Cardiac muscle cell (in vitro differentiated cells and primary cell): ENCODE measurements around the gene NOS1. TPM values are rescaled to one million over a fixed set of nuclear protein-coding genes. Genes with fewer than 3 reads are reported as not detected.

Experiments
- DNase-seq, 2 donors: peaks; one replicate each; pipeline versions ENCODE4 v3.0.0 to v3.0.0-alpha.2; 2010 to 2017; ENCODE audit warnings: low read depth in 1 of 2, low spot score in 1 of 2
- H3K27ac ChIP-seq: fragments of 200-600 bp; sonication (generic); 2 replicates; pipeline ENCODE4 v1.5.1; 2016
- H3K27me3 ChIP-seq: fragments of 200-600 bp; sonication (generic); 2 replicates; pipeline ENCODE4 v1.6.0; 2016; ENCODE audit warnings: control low read depth
- H3K36me3 ChIP-seq: fragments of 200-600 bp; sonication (generic); 2 replicates; pipeline ENCODE4 v1.5.1; 2016; ENCODE audit warnings: control low read depth
- H3K4me1 ChIP-seq: fragments of 200-600 bp; sonication (generic); 2 replicates; pipeline ENCODE4 v1.8.1; 2017; ENCODE audit warnings: low read depth, mild to moderate bottlenecking, mixed run types
- H3K4me3 ChIP-seq: fragments of 200-600 bp; sonication (generic); 2 replicates; pipeline ENCODE4 v1.5.1; 2016; ENCODE audit warnings: mild to moderate bottlenecking
- H3K9me3 ChIP-seq: fragments of 200-600 bp; sonication (generic); 2 replicates; pipeline ENCODE4 v1.5.1; 2017; ENCODE audit warnings: low read depth, mild to moderate bottlenecking, control low read depth
- CTCF ChIP-seq: IDR thresholded peaks from 2 replicates; pipeline ENCODE4 v1.5.1; 2012; ENCODE audit warnings: low read depth, mild to moderate bottlenecking, low read length
- polyA plus RNA-seq: library from polyadenylated mRNA; unstranded; fragments of >200 nt; fragmentation: Nextera tagmentation; extraction: Ambion mirVana; gene quantifications from 2 replicates; pipeline ENCODE4 v1.2.1, GENCODE V29; 2016
- total RNA-seq: library from RNA; depleted of rRNA; stranded (reverse); fragments of >200 nt; gene quantifications from 2 replicates; pipeline ENCODE4 v1.2.3, GENCODE V29; 2016

The NOS1 gene
- total and polyA plus RNA-seq, 2 experiments from 2014 or later, result not detected

- no peak overlapping the region for H3K27ac ChIP-seq
- H3K4me1 ChIP-seq, result no peaks in the 10 kb centered on the region
- no peaks in the 10 kb centered on the region for H3K36me3 ChIP-seq
- H3K27me3 ChIP-seq, result peaks cover 100% of the 10 kb centered on the region
- H3K9me3 ChIP-seq, result no peaks in the 10 kb centered on the region
- TF ChIP-seq CTCF, result no peak
- no peak for DNase-seq
- no peak overlapping the region for H3K4me3 ChIP-seq
Measured at GRCh38 chr12:117359029-117359845, 2.2 kb downstream of the NOS1 start.

- Histone ChIP-seq H3K4me3 (no peak overlapping the region), H3K9me3 (no peaks in the 10 kb centered on the region), H3K27me3 (peaks cover 78% of the 10 kb centered on the region), H3K27ac (no peak overlapping the region), H3K36me3 (no peaks in the 10 kb centered on the region), H3K4me1 (no peaks in the 10 kb centered on the region)
- DNase-seq, result no peak
- no peak for TF ChIP-seq CTCF
Measured at GRCh38 chr12:117356048-117356447, 5.4 kb downstream of the NOS1 start.

- no peak for TF ChIP-seq CTCF
- H3K4me1 ChIP-seq, result no peaks in the 10 kb centered on the region
- DNase-seq, result no peak
- H3K4me3 ChIP-seq, result no peak overlapping the region
- peaks cover 47% of the 10 kb centered on the region for H3K27me3 ChIP-seq
- no peak overlapping the region for H3K27ac ChIP-seq
- H3K9me3 ChIP-seq, result no peaks in the 10 kb centered on the region
- no peaks in the 10 kb centered on the region for H3K36me3 ChIP-seq
Measured at GRCh38 chr12:117352883-117353282, 8.5 kb downstream of the NOS1 start.

DNA sequence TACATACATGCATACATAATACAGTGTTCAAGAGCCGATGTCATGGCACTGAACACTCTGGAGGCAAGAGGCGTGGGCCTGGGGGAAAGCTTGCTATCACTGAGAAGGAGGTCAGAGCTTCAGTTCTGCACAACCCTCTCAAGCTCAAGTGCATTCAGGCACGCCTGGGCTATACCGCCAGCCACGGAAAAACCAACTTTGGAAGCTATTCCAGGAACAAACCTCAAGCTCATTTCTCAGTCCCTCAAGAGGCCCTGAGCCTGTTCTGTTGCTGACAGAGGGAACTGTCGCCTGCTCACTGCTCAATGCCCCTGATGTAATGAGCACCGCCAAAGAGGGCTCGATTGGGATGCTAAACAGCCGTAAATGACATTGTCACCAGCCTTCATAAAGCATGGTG is 9.2 kb downstream of the NOS1 start:
- H3K27me3 ChIP-seq, result peaks cover 40% of the 10 kb centered on the region
- no peak overlapping the region for H3K4me3 ChIP-seq
- H3K36me3 ChIP-seq, result no peaks in the 10 kb centered on the region
- DNase-seq, result peak in 1 of 2 donors; percentile 70
- H3K4me1 ChIP-seq, result no peaks in the 10 kb centered on the region
- no peak overlapping the region for H3K27ac ChIP-seq
- H3K9me3 ChIP-seq, result no peaks in the 10 kb centered on the region
- no peak for TF ChIP-seq CTCF

- H3K9me3 ChIP-seq, result no peaks in the 10 kb centered on the region
- H3K4me1 ChIP-seq, result no peaks in the 10 kb centered on the region
- H3K27me3 ChIP-seq, result peaks cover 19% of the 10 kb centered on the region
- no peak overlapping the region for H3K4me3 ChIP-seq
- no peak overlapping the region for H3K27ac ChIP-seq
- no peak for TF ChIP-seq CTCF
- H3K36me3 ChIP-seq, result no peaks in the 10 kb centered on the region
- DNase-seq, result no peak
Measured at GRCh38 chr12:117350140-117350539, 11.3 kb downstream of the NOS1 start.
